Activated T-cell treated with anti-CD3 and anti-CD28 coated beads, Interleukin-2, amount 50 U/mL, for 72 hours (primary cell): ENCODE measurements around the gene REEP6. TPM values are rescaled to one million over a fixed set of nuclear protein-coding genes. Genes with fewer than 3 reads are reported as not detected.

Experiments used
- ATAC-seq, 2 donors: fragments of 150-1000 bp; cut with Tn5 transposase; replicated peaks in 1 of 2; 2 replicates each; pipeline ENCODE4 v1.10.0; 2021; ENCODE audit warnings: moderate library complexity in 2 of 2, mild to moderate bottlenecking in 1 of 2
- DNase-seq, 2 donors: peaks; one replicate each; pipeline ENCODE4 v3.0.0; 2021 to 2022; ENCODE audit warnings: mixed read lengths in 1 of 2
- H3K27ac Mint-ChIP-seq: one replicate; pipeline ENCODE4 v1.8.0; 2022; ENCODE audit warnings: mild to moderate bottlenecking, moderate library complexity, mixed read lengths
- H3K27me3 Mint-ChIP-seq: one replicate; pipeline ENCODE4 v1.8.0; 2022; ENCODE audit warnings: low read depth, mixed read lengths
- H3K36me3 Mint-ChIP-seq, 2 donors: one replicate each; pipeline ENCODE4 v1.8.0; 2022; ENCODE audit warnings: mixed read lengths in 2 of 2, mild to moderate bottlenecking in 1 of 2; ENCODE audit not compliant: insufficient read depth in 2 of 2
- H3K4me1 Mint-ChIP-seq: one replicate; pipeline ENCODE4 v1.8.0; 2022; ENCODE audit warnings: low read depth, mixed read lengths
- H3K4me3 Mint-ChIP-seq, 2 donors: one replicate each; pipeline ENCODE4 v1.8.0; 2022; ENCODE audit warnings: mild to moderate bottlenecking in 2 of 2, mixed read lengths in 2 of 2, moderate library complexity in 2 of 2
- H3K9me3 Mint-ChIP-seq, 2 donors: one replicate each; pipeline ENCODE4 v1.8.0; 2022; ENCODE audit warnings: mixed read lengths in 2 of 2
- total RNA-seq, 2 donors: library from RNA; stranded (reverse); gene quantifications; one replicate each; pipeline ENCODE4 v1.2.3, GENCODE V29; 2022

Gene REEP6
- total RNA-seq, 2 donors from 2014 or later = 1.7 to 3.8 TPM

DNA sequence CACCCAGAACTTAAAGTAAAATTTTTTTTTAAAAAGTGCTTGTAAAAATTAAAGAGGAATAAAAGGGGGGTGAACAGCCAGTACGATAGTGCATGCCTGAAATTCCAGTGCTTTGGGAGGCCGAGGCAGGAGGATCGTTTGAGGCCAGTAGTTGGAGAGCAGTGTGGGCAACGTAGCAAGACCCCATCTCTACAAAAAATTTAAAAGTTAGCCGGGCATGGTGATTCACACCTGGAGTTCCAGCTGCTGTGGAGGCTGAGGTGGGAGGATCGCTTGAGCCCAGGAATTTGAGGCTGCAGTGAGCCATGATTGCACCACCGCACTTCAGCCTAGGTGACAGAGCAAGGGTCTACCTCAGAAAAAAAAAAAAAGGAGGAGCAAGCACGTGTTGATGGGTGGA, 14.0 kb downstream of the REEP6 start:
- Mint-ChIP-seq H3K4me3 (no peak overlapping the region), H3K27ac (no peak overlapping the region), H3K27me3 (peaks cover 7% of the 10 kb centered on the region), H3K36me3 (no peaks in the 10 kb centered on the region), H3K9me3 (no peaks in the 10 kb centered on the region), H3K4me1 (peaks cover 23% of the 10 kb centered on the region)
- DNase-seq (no peak), ATAC-seq (no peak)

DNA sequence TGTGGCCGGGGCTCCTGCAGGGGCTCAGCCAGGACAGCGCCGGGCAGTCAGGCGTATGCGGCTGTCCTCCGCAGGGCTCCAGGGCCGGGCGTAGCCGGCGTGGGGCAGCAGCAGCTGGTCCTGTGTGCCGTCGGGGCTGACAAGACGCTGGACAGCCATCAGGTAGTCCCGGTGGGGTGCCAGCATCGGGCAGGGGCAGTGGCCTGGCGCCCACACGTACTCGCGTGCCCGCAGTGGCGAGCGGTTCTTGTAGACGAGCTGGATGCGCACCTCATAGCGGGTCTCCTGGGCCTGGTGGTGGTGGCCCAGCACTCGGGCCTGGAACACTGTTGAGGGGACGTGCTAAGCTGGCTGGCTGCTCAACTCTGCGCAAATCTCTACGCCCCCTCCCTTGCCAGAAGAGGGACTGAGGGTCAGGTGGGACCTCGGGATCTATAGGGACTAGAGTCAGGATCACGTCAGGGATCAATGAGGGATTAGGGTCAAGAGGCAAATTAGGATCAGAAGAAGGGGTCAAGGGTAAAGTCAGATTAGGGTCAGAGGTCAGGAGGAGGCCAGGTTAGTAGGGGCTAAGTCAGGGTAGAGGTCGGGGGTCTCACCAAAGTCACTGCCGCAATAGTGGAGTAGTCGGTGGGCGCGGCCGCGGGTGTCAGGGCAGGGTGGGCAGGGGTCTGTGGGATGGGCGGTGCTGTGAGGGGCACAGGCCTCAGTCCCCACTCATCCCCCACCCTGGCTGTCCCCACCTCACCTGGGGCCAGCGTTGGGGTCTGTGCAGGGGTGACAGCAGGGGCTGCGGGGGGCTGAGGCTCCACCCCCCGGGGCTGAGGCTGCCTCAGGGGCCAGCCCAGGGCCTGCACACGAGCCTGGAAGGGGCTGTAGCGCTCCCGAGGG, 15.3 kb downstream of the REEP6 start:
- no peak overlapping the region for H3K27ac Mint-ChIP-seq
- no peaks in the 10 kb centered on the region for H3K36me3 Mint-ChIP-seq
- no peak overlapping the region for H3K4me3 Mint-ChIP-seq
- DNase-seq (no peak), ATAC-seq (no peak)
- H3K4me1 Mint-ChIP-seq = peaks cover 30% of the 10 kb centered on the region
- H3K27me3 Mint-ChIP-seq = peaks cover 7% of the 10 kb centered on the region
- no peaks in the 10 kb centered on the region for H3K9me3 Mint-ChIP-seq

DNA sequence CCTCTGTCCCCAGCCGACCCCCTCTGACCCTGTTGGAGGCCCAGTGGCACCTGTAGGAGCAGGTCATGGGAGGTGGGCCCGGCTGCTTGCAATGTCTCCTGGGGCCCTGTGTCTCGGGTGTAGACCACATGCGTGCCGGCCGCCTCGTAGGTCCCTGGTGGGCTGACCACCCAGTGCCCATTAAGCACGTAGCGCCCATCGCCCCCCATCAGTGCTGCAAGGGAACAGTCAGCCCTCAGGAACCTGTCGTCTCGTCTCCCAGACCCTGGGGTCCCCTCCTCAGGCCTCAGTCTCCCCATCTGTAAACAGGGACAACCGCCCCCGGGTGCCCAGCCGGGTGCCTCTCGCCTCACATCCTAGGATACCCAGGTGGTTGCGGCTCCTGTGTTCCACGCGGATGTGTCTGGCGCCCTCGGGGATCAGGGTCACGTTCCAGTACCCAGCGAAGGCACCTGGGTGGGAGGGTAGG, 16.2 kb downstream of the REEP6 start:
- H3K27ac Mint-ChIP-seq = no peak overlapping the region
- no peaks in the 10 kb centered on the region for H3K36me3 Mint-ChIP-seq
- peaks cover 31% of the 10 kb centered on the region for H3K4me1 Mint-ChIP-seq
- peaks cover 7% of the 10 kb centered on the region for H3K27me3 Mint-ChIP-seq
- no peaks in the 10 kb centered on the region for H3K9me3 Mint-ChIP-seq
- ATAC-seq (no peak), DNase-seq (no peak)
- no peak overlapping the region for H3K4me3 Mint-ChIP-seq

DNA sequence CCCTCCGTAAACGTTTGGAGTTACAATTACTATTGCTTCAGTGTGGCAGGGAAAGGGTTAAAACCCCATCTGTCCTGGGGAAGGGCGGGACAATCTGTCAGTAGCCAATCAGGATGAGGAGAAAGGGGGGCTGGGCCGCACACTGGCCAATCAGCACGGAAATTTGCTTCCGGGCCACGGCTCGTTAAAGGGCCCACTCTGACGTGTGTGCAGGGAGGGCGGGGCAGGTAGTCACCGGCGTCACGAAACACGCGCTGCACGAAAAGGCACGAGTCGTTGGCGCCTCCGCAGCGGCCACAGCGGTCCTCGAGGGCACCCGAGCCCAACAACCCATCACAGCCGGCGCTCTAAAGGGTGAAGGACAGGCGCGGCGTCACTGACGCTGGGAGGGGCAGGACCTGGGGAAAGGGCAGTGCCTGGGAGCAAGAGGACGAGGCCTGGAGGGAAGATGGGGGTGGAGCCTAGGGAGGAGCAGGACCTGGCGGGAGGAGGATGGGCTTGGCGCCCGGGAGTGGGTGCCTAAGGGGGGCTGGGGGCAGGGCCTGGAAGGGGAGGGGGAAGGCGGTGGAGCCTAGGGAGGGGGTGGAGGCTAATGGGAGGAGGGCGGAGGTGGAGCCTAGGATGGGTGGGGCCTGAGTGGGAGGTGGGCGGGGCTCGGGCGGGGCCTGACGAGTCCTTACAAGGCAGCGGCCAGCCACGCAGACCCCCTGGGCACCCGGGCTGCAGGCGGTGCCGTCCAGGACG, 17.0 kb downstream of the REEP6 start:
- peak; percentile 92 to 93 for ATAC-seq
- H3K4me3 Mint-ChIP-seq = peak overlapping the region; percentile 87 to 91
- no peak overlapping the region for H3K27ac Mint-ChIP-seq
- peaks cover 33% of the 10 kb centered on the region for H3K4me1 Mint-ChIP-seq
- peaks cover 2% of the 10 kb centered on the region for H3K27me3 Mint-ChIP-seq
- H3K36me3 Mint-ChIP-seq = no peaks in the 10 kb centered on the region
- peak; percentile 93 to 95 for DNase-seq
- no peaks in the 10 kb centered on the region for H3K9me3 Mint-ChIP-seq

DNA sequence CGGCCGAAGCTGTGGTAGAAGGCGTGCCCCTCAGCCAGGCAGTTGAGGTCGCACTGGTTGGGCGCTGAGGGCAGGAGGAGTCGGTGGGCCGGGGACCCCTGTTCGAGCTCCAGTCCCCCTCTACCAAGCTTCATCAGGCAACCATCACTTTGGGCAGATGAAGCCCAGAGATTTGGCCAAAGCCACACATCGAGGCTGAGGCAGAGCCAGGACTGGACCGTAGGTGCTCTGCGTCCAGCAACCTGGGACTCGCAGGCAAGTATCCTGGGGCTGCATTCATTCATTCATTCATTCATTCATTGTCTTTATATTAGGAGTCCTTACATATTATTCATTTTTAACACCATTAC, 17.5 kb downstream of the REEP6 start:
- Mint-ChIP-seq H3K9me3 (no peaks in the 10 kb centered on the region), H3K4me3 (peak overlapping the region; percentile 87 to 91), H3K36me3 (no peaks in the 10 kb centered on the region), H3K4me1 (peaks cover 29% of the 10 kb centered on the region), H3K27me3 (no peaks in the 10 kb centered on the region), H3K27ac (no peak overlapping the region)
- DNase-seq (no peak), ATAC-seq (no peak)

DNA sequence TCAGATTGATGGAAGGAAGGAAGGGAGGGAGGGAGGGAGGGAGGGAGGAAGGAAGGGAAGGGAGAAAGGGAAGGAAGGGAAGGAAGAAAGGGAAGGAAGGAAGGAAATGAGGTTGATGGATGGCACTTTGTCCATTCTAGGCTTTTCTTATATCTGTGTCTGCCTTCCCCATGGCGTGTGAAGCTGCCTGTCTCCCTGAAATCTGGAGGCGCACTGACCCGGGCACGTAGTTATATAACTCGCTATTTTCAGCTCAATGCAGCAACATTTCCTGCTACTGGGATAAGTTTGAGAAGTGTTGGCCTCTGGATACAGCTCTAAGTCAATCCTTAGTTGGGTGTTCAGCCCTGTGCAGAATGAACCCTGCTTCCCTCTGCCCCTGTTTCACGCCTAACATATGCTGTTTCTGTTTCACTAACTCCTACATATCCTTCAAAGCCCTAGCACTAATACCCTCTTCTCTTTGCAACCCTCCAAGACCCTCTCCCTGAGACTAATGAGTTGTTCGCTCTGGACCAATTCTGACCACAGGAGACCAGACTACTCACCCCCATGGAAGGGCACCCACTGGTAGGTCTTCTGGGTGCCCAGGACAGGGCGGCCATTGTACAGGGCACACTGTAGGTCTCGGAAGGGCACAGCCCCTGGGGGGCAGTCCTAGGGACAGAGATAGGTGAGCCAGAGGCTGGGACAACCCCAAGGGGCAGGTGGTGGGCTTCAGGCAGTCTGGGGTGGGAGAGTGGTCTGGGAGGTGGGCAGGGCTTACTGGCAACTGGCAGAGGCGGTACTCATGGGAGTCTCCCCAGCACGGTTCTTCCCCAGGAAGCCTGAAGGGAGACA, 18.8 kb downstream of the REEP6 start:
- DNase-seq (no peak), ATAC-seq (no peak)
- Mint-ChIP-seq H3K27ac (no peak overlapping the region), H3K9me3 (no peaks in the 10 kb centered on the region), H3K4me3 (no peak overlapping the region), H3K4me1 (peaks cover 29% of the 10 kb centered on the region), H3K27me3 (no peaks in the 10 kb centered on the region), H3K36me3 (no peaks in the 10 kb centered on the region)

DNA sequence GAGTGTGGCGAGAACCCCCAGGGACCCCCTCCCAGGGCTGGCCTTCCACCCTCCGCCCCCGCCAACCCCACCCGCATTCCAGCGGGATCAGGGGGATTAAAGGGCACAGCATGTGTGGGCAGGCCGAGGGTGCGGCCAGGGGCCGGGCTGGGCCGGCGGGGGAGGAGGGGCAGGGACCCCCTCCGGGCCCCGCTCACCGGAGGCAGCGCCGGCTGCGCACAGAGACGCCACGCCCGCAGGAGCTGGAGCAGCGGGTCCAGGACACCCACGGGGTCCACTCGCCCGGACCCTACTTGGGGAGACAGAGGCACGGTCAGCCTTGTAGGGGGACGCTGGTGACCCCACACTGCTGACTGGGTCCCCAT, 19.4 kb downstream of the REEP6 start:
- no peaks in the 10 kb centered on the region for H3K27me3 Mint-ChIP-seq
- DNase-seq (no peak), ATAC-seq (no peak)
- no peak overlapping the region for H3K27ac Mint-ChIP-seq
- H3K36me3 Mint-ChIP-seq = no peaks in the 10 kb centered on the region
- H3K9me3 Mint-ChIP-seq = no peaks in the 10 kb centered on the region
- H3K4me3 Mint-ChIP-seq = no peak overlapping the region
- peaks cover 29% of the 10 kb centered on the region for H3K4me1 Mint-ChIP-seq

DNA sequence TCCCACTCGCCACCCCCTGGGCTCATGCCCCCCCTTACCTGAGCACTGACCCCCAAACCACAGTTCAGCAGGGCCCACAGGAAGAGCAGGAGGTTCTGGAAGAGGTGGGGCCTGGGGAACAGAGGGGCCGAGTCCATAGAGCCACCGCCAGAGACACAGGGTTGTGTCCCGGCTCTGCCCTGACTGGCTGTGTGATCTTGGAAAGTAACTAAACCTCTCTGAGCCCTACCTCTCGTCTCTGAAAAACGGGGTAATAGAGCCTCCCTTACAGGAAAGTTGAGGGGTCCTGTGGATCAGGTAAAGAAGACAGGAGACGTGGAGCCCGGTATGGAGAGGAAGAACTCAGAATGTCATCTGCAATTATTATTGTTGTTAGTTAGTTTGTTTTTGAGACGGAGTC, 19.8 kb downstream of the REEP6 start:
- H3K4me1 Mint-ChIP-seq = peaks cover 29% of the 10 kb centered on the region
- no peak for DNase-seq
- H3K9me3 Mint-ChIP-seq = no peaks in the 10 kb centered on the region
- ATAC-seq = no peak
- no peak overlapping the region for H3K27ac Mint-ChIP-seq
- H3K36me3 Mint-ChIP-seq = no peaks in the 10 kb centered on the region
- no peaks in the 10 kb centered on the region for H3K27me3 Mint-ChIP-seq
- H3K4me3 Mint-ChIP-seq = no peak overlapping the region

DNA sequence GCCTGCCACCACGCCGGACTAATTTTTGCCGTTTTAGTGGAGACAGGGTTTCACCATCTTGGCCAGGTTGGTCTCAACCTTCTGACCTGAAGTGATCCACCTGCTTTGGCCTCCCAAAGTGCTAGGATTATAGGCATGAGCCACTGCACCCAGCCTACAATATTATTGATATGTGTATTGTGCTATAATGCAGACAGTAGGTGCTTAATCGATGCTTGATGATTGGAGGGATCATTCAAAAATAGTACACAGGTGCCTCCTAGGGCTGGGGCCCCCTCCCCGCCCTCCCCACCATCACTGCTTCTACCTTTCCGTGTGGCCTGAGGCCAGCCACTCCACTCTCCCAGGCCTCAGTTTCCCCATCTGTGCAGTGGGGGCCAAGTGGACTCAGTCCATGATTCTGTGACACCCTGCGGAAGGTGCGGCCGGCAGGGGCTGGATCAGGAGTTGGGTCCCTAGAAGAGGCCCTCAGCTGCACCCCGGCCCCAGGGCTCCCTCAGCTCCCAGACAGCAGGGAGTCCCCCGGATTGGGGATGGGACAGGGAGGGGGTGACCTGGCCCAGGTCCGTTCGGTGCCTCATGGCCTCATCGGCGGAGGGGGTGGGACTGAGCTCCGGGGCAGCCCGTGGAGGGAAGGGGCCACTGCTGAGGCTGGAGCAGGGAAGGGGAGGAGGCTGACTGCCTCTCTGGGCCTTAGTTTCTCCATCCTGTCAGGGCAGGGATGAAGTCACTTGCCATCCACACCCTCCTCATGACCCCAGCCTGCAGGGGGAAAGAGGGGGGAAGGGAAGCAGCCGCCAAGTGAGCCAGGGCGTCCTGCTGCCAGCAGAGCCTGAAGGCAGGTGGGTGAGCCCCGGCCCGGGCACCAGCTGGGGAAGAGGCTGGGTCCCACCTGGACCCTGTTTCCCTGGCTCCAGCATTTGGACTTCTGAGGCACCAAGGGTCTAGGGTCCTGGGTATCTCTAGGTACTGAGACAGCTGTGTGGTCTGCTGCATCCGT, 20.6 kb downstream of the REEP6 start:
- no peak overlapping the region for H3K27ac Mint-ChIP-seq
- H3K4me1 Mint-ChIP-seq = peaks cover 29% of the 10 kb centered on the region
- H3K4me3 Mint-ChIP-seq = peak overlapping the region; percentile 81 to 82
- no peaks in the 10 kb centered on the region for H3K27me3 Mint-ChIP-seq
- no peak for DNase-seq
- H3K36me3 Mint-ChIP-seq = no peaks in the 10 kb centered on the region
- no peaks in the 10 kb centered on the region for H3K9me3 Mint-ChIP-seq
- no peak for ATAC-seq

DNA sequence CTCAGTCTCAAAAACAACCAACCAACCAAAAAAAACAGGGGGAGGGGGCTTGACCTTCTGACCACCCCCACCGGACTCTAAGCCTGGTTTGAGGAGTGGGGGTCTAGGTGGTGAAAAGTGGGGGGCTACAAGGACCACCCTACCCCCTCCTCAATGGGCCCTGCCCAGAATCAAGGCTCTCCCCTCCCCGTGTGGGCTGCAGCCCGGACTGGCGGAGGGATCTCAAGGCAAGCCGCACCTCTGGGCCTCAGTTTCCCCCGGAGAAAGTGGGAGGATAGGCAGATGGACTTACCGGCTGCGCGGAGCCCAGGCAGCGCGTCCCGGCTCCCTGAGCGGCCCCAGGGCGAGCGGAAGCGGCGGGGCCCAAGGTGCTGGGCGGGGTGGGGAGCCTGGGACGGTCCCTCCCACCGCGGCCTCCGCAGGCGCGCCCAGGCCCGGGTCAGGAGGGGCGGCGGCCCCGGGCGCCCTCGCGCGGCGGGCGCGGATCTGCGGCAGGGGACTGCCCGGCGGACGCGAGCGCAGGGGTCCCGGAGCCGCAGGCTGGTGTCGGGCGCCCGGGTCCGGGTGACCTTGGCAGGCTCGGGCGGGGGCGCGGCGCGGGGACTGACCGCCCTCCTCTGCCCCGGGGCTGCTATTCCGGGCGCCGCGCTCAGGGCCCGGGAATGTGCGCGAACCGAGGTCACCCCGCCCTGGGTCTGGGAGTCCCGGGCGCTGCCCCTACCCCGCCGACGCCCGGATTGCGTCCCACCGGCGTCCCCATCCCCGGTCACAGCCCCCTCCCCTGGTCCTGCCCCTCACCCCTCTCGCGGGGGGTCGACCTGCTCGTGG, 21.9 kb downstream of the REEP6 start, which contains the start of gene ADAMTSL5:
TSS of gene ADAMTSL5 (minus strand) at position 349 of the 828 bp plus-strand sequence. CDS start 2,076 bp downstream, outside the sequence.
- peak; percentile 87 for ATAC-seq
- DNase-seq = peak; percentile 85
- Mint-ChIP-seq H3K36me3 (no peaks in the 10 kb centered on the region), H3K9me3 (no peaks in the 10 kb centered on the region), H3K27ac (no peak within 1 kb of the TSS), H3K4me1 (peaks cover 23% of the 10 kb centered on the region), H3K4me3 (peak within 1 kb of the TSS; percentile 81 to 82), H3K27me3 (no peaks in the 10 kb centered on the region)

DNA sequence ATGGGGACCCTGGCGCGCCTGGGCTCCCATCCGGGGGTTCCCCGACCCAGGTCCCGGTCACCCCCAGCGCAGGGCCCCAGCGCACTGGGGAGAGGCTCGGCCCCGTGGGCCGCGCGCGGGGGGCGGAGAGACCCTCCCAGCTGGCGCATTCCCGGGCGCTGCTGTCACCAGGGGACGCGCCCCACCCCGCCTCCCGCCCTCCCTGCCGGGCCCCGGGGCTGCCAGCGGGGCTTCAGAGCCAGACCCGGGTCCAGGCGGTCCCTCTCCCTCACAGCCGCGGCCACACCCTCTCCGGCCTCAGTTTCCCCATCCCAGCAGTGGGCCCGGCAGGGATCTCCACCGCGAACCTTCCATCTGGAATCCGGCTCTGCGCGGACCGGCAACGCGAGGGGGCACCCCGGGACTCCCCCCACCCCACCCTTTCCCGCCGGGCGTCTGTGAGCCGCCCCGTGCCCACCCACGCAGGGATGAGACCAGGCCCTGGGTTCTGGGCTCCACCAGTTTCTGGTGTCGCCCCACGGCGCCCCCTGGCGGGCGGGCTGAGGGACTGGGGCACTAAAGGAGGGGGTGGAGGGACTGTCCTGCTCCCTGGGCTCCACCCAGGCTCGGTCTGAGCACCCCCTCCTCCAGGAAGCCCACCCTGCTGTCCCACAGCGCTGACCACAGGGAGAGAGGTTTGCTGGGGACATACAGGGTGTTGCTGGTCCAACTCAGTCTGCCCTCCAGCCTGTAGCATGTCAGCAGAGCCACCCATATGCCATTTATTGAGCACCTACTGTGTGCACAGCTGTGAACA, 22.7 kb downstream of the REEP6 start:
- Mint-ChIP-seq H3K9me3 (no peaks in the 10 kb centered on the region), H3K27me3 (no peaks in the 10 kb centered on the region), H3K4me3 (peak overlapping the region; percentile 1 to 59), H3K4me1 (peaks cover 19% of the 10 kb centered on the region), H3K27ac (no peak overlapping the region), H3K36me3 (no peaks in the 10 kb centered on the region)
- ATAC-seq (peak; percentile 61 to 68), DNase-seq (peak; percentile 82 to 88)
